Panc1 (cell line): Measurements from ENCODE around the gene AMMECR1L. TPM values are rescaled to one million over a fixed set of nuclear protein-coding genes. Genes with fewer than 3 reads are reported as not detected.
A peak's percentile ranks its signal among the peaks of the same experiment; 100 is the strongest.
"Not testable (repeated sequence)": the region's sequence is repeated elsewhere in the genome, so short reads cannot be mapped to it uniquely, and the experiment has no call there.

Experiments used
- ATAC-seq: fragments of 200-7000 bp; cut with Tn5 transposase; 2 replicates; pipeline ENCODE4 v1.9.1; 2020; ENCODE audit warnings: mild to moderate bottlenecking, moderate library complexity
- BruUV-seq: library from RNA; stranded (reverse); fragments of 400-500 nt; replicated peaks from 2 replicates; lab custom pipeline; 2021; lab: Mats Ljungman, UMichigan
- CTCF ChIA-PET: fragments of 300-600 bp; sonication (Branson Sonifier 250); formaldehyde crosslinking; loops from one replicate; lab custom pipeline; 2022; ENCODE audit warnings: antibody characterized with exemption; lab: Charles Lee
- POLR2A ChIA-PET: fragments of 300-600 bp; sonication (Branson Sonifier 250); formaldehyde crosslinking; loops from one replicate; lab custom pipeline; 2022; ENCODE audit warnings: antibody characterized with exemption; lab: Charles Lee
- DNase-seq: peaks from one replicate; pipeline ENCODE4 v3.0.0-alpha.2; 2010; ENCODE audit warnings: low read depth, low spot score
- H3K27ac ChIP-seq: 2 replicates; pipeline ENCODE4 v1.5.1; 2011; ENCODE audit warnings: mild to moderate bottlenecking, low read length, inconsistent platforms
- H3K27me3 ChIP-seq: fragments of 200-500 bp; sonication (Bioruptor generic); 2 replicates; pipeline ENCODE4 v1.6.0; 2014; ENCODE audit warnings: low read length, inconsistent platforms; ENCODE audit not compliant: control insufficient read depth, insufficient read depth
- H3K36me3 ChIP-seq: fragments of 200-500 bp; sonication (Bioruptor generic); 2 replicates; pipeline ENCODE4 v1.5.1; 2014; ENCODE audit warnings: inconsistent platforms, mild to moderate bottlenecking, low read length, moderate library complexity; ENCODE audit not compliant: control insufficient read depth, insufficient read depth
- H3K4me1 ChIP-seq: 2 replicates; pipeline ENCODE4 v1.5.1; 2011; ENCODE audit warnings: inconsistent platforms, mild to moderate bottlenecking, low read length, moderate library complexity; ENCODE audit not compliant: control insufficient read depth, insufficient read depth
- H3K4me3 ChIP-seq, 2 experiments: 2 replicates each; pipeline ENCODE4 v1.5.1; 2011 to 2012; ENCODE audit warnings: low read depth in 2 of 2, low read length in 2 of 2, mild to moderate bottlenecking in 2 of 2, inconsistent platforms in 1 of 2, moderate library complexity in 1 of 2
- H3K9me3 ChIP-seq: fragments of 200-500 bp; sonication (Bioruptor generic); 2 replicates; pipeline ENCODE4 v1.5.1; 2014; ENCODE audit warnings: low read depth, mild to moderate bottlenecking, inconsistent platforms, low read length, moderate library complexity; ENCODE audit not compliant: control insufficient read depth, insufficient read depth
- POLR2AphosphoS5 ChIP-seq: IDR thresholded peaks from 2 replicates; pipeline ENCODE4 v1.6.1; 2012; ENCODE audit warnings: mild to moderate bottlenecking, low read depth, low read length, moderate library complexity
- SIN3A ChIP-seq: IDR thresholded peaks from 2 replicates; pipeline ENCODE4 v1.6.1; 2012; ENCODE audit warnings: low read depth, mild to moderate bottlenecking, low read length, moderate library complexity, borderline replicate concordance; ENCODE audit not compliant: insufficient read depth
- TCF7L2 ChIP-seq: IDR thresholded peaks from 2 replicates; pipeline ENCODE4 v1.6.1; 2011; ENCODE audit warnings: mild to moderate bottlenecking, low read depth, low read length, inconsistent platforms
- in situ Hi-C: cut with HindIII; loops from 2 replicates; pipeline ENCODE4 v1.10.0; 2016; ENCODE audit warnings: low sequenced_read_pairs, low pct_unique_long_range_greater_than_20kb
- intact Hi-C: fragments of 100-400 bp; cut with micrococcal nuclease; formaldehyde crosslinking; loops from one replicate; pipeline ENCODE4 v1.10.0; 2022; ENCODE audit not compliant: unreplicated experiment
- total RNA-seq: library from RNA; stranded (reverse); gene quantifications from one replicate; pipeline ENCODE4 v1.2.1, GENCODE V29; 2021; ENCODE audit not compliant: unreplicated experiment
- TF ChIP-seq, protein P1 (sequence below), 2 experiments: IDR thresholded peaks; 2 replicates each; pipeline ENCODE4 v1.6.1; 2011 to 2012; ENCODE audit warnings: low read depth in 2 of 2, control low read depth in 1 of 2, low read length in 1 of 2, mild to moderate bottlenecking in 1 of 2, moderate library complexity in 1 of 2; ENCODE audit not compliant: insufficient read depth in 1 of 2
- TF ChIP-seq, protein P2 (sequence below): fragments of 450-650 bp; IDR thresholded peaks from 2 replicates; pipeline ENCODE4 v1.5.1; 2017; ENCODE audit warnings: mild to moderate bottlenecking

Gene AMMECR1L
- total RNA-seq, 1 experiment from 2014 or later = 26.5 TPM

DNA sequence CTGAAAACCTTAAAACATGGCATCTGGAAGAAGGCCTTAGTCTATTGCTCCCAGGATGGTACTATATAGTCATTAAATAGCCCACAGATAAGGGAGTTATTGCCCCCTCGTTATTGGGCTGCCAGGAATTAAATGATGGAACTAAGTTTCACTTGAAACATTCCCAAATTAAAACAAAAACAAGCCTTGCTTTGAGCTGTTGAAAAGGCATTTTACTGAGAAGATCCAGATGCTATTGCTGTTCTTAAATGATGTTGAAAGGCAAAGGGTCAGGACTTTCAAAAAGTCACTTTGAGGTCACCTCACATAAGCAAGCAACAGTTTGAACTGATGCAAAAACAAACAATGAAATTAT, 2.0 kb upstream of the AMMECR1L start:
- Histone ChIP-seq H3K27me3 (no peaks in the 10 kb centered on the region), H3K27ac (peak overlapping the region; percentile 82), H3K36me3 (peaks cover 9% of the 10 kb centered on the region; the same call in 1 of the 2 replicates), H3K9me3 (no peaks in the 10 kb centered on the region), H3K4me3 (peak overlapping the region in 1 of 2 experiments; percentile 50; a peak in 2 of 4 replicates), H3K4me1 (peaks cover 22% of the 10 kb centered on the region)
- intact Hi-C loops = no loop called here
- TF ChIP-seq POLR2AphosphoS5 (no peak), TCF7L2 (no peak), SIN3A (no peak)
- TF ChIP-seq, protein P1, sequence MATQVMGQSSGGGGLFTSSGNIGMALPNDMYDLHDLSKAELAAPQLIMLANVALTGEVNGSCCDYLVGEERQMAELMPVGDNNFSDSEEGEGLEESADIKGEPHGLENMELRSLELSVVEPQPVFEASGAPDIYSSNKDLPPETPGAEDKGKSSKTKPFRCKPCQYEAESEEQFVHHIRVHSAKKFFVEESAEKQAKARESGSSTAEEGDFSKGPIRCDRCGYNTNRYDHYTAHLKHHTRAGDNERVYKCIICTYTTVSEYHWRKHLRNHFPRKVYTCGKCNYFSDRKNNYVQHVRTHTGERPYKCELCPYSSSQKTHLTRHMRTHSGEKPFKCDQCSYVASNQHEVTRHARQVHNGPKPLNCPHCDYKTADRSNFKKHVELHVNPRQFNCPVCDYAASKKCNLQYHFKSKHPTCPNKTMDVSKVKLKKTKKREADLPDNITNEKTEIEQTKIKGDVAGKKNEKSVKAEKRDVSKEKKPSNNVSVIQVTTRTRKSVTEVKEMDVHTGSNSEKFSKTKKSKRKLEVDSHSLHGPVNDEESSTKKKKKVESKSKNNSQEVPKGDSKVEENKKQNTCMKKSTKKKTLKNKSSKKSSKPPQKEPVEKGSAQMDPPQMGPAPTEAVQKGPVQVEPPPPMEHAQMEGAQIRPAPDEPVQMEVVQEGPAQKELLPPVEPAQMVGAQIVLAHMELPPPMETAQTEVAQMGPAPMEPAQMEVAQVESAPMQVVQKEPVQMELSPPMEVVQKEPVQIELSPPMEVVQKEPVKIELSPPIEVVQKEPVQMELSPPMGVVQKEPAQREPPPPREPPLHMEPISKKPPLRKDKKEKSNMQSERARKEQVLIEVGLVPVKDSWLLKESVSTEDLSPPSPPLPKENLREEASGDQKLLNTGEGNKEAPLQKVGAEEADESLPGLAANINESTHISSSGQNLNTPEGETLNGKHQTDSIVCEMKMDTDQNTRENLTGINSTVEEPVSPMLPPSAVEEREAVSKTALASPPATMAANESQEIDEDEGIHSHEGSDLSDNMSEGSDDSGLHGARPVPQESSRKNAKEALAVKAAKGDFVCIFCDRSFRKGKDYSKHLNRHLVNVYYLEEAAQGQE (IDR thresholded peaks at IDR 0.05; ENCODE audit: insufficient read depth in 1 of 2, low read depth in 2 of 2, low read length in 1 of 2) = no peak
- TF ChIP-seq, protein P2, sequence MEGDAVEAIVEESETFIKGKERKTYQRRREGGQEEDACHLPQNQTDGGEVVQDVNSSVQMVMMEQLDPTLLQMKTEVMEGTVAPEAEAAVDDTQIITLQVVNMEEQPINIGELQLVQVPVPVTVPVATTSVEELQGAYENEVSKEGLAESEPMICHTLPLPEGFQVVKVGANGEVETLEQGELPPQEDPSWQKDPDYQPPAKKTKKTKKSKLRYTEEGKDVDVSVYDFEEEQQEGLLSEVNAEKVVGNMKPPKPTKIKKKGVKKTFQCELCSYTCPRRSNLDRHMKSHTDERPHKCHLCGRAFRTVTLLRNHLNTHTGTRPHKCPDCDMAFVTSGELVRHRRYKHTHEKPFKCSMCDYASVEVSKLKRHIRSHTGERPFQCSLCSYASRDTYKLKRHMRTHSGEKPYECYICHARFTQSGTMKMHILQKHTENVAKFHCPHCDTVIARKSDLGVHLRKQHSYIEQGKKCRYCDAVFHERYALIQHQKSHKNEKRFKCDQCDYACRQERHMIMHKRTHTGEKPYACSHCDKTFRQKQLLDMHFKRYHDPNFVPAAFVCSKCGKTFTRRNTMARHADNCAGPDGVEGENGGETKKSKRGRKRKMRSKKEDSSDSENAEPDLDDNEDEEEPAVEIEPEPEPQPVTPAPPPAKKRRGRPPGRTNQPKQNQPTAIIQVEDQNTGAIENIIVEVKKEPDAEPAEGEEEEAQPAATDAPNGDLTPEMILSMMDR = no peak
- ATAC-seq = no peak
- DNase-seq = no peak
- ChIA-PET POLR2A (no interaction called here), CTCF (no interaction called here)
- in situ Hi-C loops = no loop called here
- BruUV-seq = no TSS peak

DNA sequence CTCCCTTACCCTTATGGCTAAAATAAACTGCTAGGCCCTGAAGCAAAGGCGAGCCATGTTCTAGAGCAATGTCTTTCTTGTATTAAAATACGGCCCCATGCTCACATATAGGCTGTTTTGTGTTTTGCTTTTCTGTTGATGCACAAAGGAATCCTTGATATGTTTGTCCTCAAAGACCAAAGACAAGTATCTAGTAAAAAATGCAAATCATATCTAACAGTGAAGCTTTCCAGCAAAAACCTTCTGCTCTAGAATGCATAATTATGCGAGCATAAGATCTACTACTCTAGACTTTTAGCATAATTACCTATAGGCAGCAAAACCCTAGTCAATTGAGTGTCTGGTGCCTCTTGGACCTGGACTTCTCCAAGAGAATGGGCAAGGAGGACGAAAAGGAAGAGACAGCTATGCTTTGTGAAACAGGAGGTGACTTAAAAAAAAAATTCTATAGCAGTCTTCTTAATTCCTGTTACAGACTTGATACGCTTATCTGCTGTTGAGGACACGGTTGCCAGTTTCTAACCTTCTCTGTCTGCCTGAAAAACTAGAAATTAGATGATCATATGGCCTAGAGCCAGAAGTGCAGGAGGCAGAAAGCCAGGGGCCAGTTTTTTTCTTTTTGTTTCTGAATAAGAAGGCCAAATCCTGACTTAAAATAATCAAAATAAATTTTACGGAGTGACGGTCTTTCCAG, 1.5 kb upstream of the AMMECR1L start:
- CTCF ChIA-PET = no interaction called here
- Histone ChIP-seq H3K4me1 (peaks cover 22% of the 10 kb centered on the region), H3K36me3 (peaks cover 9% of the 10 kb centered on the region; the same call in 1 of the 2 replicates), H3K27ac (peak overlapping the region; percentile 82), H3K4me3 (peak overlapping the region; percentile 49 to 50), H3K27me3 (no peaks in the 10 kb centered on the region), H3K9me3 (no peaks in the 10 kb centered on the region)
- BruUV-seq = TSS peak; percentile 82
- POLR2A ChIA-PET = interaction anchor here (0.6 kb wide), 1 partner anchor 218 kb away, joined by 3 read pairs; no protein-coding TSS in a partner anchor
- no peak for TF ChIP-seq SIN3A
- no peak for TF ChIP-seq POLR2AphosphoS5
- TF ChIP-seq TCF7L2 = no peak
- TF ChIP-seq, protein P1 (IDR thresholded peaks at IDR 0.05; ENCODE audit: insufficient read depth in 1 of 2, low read depth in 2 of 2, low read length in 1 of 2) = no peak
- TF ChIP-seq, protein P2 = no peak
- ATAC-seq = no peak
- in situ Hi-C loops (no loop called here), intact Hi-C loops (no loop called here)
- DNase-seq = no peak

DNA sequence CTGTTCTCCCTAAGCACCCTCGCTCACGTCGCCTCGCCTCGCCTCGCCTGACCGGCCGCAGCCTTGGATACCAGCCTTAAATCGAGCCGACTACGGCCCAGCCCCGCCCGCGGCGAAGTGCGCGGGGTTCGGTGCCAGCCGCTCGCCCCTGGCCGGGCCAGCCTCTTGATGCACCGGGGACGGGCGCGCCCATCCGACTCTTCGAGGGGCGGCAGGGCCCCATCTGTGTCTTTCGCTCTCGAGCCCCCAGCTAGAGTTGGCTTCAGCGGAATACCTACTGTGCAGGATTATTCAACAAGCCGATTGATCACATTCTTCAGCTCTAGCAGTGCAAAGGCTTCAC, 808 bp upstream of the AMMECR1L start:
- intact Hi-C loops, CTCF ChIA-PET, BruUV-seq, H3K9me3 ChIP-seq, in situ Hi-C loops, H3K27me3 ChIP-seq, DNase-seq: not testable (repeated sequence)
- peaks cover 22% of the 10 kb centered on the region for H3K4me1 ChIP-seq
- H3K36me3 ChIP-seq = peaks cover 15% of the 10 kb centered on the region
- ATAC-seq = peak; percentile 49
- peak overlapping the region; percentile 49 to 50 for H3K4me3 ChIP-seq
- H3K27ac ChIP-seq = peak overlapping the region; percentile 46
- POLR2A ChIA-PET = interaction anchor here (0.6 kb wide), 1 partner anchor 219 kb away, joined by 3 read pairs; no protein-coding TSS in a partner anchor
